Glomerular visceral epithelial cell (primary cell): ENCODE data around the gene IRF2BP1.
A peak's percentile ranks its signal among the peaks of the same experiment; 100 is the strongest.

Experiments used
- DNase-seq: peaks from one replicate; pipeline ENCODE4 v3.0.0-alpha.2; 2016; ENCODE audit errors: extremely low spot score

Gene IRF2BP1, protein sequence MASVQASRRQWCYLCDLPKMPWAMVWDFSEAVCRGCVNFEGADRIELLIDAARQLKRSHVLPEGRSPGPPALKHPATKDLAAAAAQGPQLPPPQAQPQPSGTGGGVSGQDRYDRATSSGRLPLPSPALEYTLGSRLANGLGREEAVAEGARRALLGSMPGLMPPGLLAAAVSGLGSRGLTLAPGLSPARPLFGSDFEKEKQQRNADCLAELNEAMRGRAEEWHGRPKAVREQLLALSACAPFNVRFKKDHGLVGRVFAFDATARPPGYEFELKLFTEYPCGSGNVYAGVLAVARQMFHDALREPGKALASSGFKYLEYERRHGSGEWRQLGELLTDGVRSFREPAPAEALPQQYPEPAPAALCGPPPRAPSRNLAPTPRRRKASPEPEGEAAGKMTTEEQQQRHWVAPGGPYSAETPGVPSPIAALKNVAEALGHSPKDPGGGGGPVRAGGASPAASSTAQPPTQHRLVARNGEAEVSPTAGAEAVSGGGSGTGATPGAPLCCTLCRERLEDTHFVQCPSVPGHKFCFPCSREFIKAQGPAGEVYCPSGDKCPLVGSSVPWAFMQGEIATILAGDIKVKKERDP

DNA sequence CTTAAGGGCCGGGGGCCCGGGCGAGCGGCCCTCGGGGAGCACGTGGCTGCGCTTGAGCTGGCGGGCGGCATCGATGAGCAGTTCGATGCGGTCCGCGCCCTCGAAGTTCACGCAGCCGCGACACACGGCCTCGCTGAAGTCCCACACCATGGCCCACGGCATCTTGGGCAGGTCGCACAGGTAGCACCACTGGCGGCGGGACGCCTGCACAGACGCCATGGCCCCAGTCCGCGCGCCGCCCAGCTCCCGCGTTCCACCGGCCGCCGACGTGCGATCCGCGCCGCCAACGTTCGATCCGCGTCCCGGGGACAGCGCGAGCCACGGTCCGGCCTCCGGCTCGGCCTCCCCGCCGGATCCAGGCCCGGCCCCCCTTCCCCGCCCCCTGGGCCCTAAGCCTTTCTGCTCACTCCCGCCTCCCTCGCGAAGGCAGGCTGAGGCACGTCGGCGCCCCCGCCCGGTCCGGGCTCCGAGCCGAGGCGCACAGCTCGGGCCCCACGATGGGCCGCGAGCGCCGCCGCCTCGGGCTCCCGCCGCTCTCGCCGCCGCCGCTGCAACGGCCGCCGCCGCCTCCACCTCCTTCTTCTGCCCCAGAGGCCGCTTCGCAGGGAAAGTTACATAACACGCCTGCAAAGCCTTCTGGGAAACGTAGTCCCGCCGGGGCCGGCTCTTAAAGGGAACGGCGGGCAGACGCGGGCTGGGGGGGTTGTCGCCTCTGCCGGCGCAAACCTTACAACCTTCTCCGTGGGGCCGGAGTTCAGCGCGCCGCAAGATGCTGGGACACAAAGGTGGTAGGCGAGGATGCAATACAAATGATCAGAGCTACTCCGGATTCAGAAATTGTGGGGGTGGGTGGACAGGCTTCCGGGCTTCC, at the start of gene IRF2BP1:
Gene IRF2BP1, minus strand, starts transcription at position 586 of the 871 bp plus-strand sequence. Its CDS starts 367 bp downstream, at position 219.
- peak; percentile 90 for DNase-seq

DNA sequence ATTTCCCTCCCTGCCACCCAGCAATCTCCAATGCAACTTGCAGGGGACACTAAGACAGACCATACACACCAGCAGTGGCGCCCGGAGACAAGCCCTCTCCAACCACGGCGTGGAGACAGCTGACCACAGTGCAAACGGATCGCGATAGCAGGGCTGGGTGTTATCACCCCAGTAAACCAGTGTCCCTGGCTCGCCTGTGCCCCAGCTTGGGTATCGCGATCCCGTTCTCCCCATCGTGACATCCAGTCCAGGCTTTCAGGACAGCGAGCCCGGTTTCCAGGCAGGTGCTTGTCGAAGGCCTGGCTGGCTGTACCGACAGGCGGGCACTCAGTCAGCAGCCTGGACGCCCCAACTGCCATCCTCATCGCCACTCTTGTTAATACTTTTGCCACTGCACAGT, 49.3 kb upstream of the IRF2BP1 start:
- no peak for DNase-seq

DNA sequence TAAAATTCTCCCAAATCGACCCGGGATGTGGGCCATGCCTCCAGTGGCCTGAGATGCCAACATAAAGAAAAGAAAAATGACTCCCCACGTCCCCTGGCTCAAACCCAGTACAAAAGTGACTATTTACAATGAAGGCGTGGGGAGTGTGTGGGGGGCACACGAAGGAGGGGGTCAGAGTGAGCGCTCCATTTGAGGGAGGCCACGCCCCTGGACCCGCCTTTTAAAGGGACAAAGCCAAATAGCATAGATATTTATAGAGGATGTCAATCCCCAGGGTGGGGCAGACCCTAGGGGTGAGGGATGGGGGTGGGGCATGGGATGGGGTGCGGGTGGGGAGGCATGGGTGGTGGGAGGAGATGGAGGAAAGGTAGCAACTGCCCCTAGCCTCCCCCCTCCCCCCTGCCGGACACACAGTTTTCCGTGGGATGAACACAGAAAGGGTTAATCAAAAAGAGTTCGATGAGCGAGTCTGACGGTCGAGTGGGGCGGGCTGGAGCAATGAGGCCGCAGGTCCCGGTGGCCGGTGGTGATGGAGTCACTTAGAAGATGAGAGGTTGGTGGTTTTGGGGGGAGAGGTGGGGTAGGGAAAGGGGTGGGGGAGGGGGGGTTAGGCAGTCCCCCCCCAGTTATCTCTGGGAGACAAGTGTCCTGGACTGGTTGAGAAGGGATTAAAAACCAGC, 48.8 kb upstream of the IRF2BP1 start:
- no peak for DNase-seq

DNA sequence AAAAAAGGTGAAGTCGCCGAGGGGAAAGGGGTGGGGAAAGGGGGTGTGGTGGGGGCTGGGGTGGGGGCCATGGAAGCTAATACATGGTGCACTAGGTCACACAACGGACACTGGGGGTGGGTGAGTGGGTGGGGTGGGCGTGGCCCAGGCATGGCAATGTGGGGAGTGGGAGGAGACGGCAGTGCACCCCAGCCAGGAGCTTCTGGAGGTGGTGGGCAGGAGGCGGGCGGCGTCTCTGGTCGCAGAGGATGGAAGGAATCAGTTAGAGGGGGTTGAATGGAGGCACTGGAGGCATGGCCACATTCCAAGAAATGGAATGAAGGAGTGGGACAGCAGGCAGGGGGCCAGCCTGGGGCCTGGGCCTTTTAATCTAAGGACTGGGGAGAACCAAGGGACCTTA, 47.8 kb upstream of the IRF2BP1 start:
- no peak for DNase-seq

DNA sequence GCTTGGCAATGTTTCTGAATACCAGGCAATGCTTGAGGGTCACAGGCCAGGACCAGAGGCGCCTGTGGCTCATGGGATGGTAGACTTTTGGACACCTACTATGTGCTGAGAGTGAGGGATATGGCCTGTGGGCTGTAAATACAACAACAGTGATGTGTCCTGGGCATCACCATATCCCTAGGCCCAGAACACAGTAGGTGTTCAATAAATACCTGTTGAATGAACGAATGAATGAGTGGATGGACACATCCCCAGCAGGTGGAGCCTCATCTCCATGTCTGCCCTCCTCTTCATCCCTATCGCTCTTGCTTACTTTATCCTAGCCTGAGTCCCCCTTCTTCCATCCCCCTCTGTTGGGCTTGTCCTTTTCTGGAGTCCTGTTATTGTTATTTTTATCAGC, 45.1 kb upstream of the IRF2BP1 start:
- DNase-seq, result no peak

DNA sequence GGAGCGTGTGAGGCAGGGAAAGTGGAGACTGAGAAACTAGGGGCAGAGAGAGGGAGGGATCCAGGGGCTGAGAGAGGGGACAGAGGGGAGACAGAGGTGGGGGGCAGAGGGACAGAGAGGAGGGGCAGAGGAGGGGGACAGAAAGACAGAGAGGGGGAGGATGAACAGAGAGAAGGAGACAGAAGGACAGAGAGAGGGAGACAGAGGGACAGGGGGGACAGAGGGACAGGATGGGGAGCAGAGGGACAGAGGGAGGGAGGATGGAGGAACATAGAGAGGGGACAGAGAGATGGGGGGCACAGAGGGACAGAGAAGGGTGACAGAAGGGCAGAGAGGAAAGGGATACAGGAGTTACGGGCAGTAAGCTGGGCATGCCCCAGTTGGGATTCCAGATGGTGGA, 43.3 kb upstream of the IRF2BP1 start:
- DNase-seq, result no peak

DNA sequence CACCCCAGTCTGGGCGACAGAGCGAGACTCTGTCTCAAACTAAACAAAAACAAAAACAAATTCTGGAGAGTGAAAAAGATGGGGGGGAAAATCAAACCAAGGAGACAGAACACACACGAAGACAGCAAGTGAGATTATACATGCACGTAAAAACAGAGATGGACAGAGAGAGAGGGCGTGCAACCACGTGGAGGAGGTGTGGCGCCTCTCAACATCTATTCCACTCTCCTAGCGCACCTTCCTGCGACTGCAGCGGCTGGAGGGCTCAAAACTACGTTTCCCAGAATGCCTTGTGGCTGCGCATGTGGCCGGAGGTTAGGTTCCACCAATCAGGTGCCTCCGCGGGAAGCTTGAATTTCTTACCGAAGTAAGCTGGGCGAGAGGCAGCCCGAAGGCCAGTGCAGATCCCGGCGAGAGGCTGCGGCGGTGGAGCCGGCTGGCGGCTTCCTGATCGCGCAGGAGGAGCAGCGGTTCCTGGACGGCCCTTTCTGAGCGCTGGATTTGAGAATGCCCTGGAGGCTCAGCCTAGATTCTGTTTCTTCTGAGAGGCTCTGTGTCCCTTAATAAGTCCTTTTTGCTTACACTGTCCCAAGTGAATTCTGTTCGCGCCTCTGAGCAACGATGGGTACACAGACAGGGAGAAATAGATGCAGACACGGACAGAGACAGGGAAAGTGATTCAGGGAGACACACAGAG, 41.8 kb upstream of the IRF2BP1 start:
- peak; percentile 90 for DNase-seq

DNA sequence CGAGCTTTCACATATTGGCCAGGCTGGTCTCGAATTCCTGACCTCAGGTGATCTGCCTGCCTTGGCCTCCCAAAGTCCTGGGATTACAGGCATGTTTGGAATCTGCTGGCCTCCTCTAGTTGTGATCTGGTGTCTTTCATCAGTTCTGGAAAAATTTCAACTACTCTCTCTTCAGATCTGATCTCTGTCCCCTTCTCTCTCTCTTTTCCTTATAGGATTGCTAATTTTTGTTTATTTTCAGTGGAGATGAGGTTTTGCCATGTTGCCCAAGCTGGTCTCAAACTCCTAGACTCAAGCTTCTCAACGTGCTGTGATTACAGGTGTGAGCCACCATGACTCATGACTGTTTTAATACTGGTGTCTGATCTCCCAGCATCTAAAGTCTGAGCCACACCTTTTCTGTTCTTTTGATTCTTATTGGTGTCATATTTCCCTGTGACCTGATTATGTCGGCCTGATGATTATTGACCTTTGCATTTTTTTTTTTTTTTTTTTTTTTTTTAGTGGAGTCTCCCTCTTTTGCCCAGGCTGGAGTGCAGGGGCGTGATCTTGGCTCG, 39.0 kb upstream of the IRF2BP1 start:
- no peak for DNase-seq

DNA sequence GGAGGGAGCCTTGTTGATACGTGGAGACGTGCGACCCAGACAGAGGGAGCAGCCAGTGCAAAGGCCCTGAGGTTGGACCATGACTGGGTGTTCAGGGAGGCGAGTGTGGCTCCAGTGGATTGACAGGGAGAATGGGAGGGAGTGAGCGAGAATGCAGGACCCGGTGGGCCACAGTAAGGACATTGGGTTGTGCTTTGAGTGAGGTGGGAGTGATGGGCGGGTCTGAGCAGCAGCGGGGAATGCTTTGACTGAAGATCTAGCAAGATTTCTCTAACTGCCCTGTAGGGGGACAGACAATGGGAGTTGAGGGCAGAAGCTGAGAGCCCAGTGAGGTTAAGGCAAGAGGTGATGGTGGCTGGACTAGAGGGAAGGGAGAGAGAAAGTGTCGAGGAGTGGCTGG, 36.3 kb upstream of the IRF2BP1 start:
- peak; percentile 21 for DNase-seq

DNA sequence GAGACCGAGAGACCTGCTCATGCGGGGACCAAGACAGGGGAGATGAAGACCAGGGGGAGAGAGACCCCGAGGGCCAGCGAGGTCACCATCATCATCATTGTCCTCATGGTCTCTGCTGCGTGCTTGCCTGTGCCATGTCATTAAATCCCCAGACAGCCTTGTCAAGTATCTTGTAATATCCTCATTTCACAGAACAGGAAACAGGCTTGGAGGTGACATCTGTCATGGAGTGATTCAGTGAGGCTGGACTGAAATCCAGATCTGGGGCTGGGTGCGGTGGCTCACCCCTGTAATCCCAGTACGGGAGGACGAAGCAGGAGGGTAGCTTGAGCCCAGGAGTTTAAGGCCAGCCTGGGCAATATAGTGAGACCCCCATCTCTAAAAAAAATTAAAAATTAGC, 34.5 kb upstream of the IRF2BP1 start:
- no peak for DNase-seq

DNA sequence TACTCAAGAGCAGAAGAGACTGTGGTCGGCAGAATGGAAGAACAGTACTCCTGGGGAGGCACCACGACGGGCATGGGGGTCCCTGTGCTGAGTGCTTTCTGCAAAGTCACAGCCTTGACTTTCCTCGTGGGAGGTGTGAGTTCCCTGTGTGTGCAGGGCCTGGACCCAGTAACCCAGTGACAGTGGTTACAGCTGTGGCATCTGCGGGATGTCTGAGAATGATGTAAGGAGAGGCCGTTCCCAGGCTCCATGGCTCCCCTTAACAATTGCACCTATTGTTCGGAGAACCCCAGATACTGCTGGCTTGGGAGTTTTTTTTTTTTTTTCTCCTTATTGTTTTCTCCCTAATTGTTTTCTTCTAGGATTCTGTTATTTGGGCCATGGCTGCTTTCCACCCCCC, 33.7 kb upstream of the IRF2BP1 start:
- DNase-seq, result no peak

DNA sequence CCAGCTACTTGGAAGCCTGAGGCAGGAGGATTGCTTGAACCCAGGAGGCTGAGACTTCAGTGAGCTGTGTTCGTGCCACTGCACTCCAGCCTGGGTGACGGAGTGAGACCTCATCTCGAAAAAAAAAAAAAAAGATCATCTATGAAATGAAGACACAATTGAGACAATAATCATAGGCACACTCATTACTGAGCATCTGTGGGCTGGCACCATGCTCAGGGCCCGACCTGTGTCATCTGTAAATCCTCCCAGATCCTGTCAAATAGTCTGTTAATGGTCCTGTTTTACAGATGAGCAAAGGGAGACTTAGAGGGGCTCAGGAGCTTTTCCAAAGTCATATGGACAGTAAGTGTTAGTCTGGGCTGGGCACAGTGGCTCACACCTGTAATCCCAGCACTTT, 32.8 kb upstream of the IRF2BP1 start:
- no peak for DNase-seq

DNA sequence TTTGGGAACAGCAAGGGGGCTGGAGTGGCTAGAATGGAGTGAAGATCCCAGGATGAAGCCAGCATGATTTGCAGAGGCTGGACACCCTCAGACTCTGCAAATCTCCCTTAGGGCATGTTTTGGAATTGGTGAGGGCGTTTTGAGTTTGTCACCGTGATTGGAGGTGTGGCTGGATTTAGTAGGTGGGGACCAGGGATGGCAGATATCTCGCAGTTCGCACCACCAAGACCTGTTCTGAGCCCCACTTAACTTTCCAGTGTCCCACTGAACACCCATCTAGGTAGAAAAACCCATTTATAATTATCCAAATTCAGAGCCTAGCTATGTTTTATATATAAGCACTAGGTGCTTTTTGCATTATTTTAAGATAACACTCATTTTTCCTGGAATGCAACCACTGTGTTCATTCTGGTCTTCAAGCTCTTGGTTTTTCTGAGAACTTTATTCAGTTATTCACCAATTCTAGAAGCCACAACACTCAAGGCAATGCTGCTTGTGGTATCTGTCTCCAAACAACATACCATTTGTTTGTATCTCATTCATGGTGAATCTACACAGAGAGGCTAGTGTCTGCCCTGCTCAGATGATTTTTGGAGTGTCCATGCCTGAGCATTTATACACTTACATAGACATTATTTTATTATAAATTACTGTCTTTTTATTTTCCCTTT, 31.6 kb upstream of the IRF2BP1 start:
- DNase-seq, result no peak

DNA sequence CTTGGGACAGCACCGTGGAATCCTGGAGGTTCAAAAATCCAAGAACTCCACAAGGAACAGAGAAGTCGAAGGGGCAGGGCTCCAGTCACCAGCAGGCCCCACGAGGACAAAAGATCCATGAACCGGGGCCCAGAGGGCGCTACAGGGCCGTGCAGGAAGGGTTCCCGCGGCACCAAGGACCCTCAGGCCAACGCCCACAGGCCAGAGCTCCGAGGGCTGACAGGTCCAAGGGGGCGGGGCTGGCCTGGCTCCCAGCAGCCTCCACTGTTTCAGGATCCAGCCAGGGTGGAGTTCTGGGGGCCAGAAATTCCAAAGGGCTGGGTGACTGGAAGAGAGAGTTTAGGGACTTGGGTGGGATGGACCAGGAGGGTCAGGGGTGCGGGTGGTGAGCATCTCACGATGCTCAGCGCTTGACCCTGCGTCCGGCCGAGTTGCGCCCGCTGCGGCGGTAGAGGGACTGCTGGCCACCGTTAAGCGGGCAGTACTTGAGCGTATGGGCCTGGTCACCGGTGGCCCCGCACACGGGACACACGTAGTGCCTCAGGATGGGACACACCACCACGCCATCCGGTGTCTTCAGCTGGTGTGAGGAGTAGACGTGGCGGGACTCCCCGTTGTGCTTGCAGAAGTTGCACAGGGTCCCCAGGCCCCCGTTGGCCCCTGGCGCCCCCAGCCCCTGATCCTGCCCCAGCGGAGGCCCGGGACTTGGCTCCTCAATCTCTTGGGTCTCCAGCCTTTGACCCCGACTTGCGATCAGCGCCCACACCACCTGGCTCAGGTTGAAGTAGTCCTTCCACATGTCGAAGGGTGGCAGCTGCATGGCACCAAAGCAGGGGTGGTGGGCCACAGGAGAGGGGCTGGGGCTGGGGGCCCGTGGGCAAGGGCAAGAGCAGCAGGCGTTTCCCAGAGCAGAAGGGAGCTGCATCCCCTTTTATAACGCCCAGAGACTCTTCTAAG, 28.2 kb upstream of the IRF2BP1 start, which contains the start of gene NANOS2:
Gene NANOS2, minus strand, starts transcription at position 905 of the 957 bp plus-strand sequence. Its CDS starts 85 bp downstream, at position 820.
- DNase-seq, result no peak

DNA sequence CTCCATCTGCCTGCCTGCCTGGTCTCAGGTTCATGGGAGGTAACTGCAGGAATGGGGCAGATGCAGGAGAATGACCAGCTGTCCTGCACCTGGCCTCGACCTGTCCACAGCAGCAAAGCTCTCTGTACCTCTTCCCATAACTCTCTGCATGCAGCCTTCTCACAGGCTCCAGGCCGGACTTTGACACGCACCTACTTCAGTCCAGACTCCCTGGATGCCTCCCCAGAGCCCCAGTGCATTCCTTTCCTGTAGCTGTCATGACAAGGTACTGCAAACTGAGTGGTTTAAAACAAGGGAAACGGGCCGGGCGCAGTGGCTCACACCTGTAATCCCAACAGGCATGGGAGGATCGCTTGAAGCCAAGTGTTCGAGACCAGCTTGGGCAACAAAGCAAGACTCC, 25.4 kb upstream of the IRF2BP1 start:
- no peak for DNase-seq

DNA sequence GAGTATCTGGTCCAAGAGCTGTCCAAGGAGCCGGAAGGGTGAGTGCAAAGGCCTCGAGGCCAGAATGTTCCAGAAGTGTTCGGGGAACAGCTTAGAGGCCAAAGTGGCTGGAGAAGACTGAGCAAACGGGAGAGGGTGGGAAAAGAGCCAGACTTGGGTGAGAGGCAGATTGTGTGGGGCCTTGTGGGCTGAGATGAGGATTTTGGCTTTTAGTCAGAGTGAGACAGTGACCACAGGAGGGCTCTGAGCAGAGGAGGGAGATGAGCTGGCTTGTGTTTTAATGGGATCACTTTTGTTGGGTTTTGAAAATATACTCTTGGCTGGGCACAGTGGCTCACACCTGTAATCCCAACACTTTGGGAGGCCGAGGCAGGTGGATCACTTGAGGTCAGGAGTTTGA, 23.0 kb upstream of the IRF2BP1 start:
- no peak for DNase-seq

DNA sequence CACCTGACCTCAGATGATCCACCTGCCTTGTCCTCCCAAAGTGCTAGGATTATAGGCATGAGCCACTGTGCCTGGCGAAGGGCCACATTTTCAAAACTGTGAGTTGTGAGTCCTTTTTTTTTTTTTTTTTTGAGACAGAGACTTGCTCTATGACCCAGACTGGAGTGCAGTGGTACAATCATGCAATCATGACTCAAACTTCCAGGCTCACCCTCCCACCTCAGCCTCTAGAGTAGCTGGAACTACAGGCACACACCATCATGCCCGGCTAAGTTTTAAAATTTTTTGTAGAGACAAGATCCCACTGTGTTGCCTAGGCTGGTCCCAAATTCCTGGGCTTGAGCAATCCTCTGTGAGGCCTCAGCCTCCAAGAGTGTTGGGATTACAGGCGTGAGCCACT, 20.3 kb upstream of the IRF2BP1 start:
- DNase-seq, result no peak

DNA sequence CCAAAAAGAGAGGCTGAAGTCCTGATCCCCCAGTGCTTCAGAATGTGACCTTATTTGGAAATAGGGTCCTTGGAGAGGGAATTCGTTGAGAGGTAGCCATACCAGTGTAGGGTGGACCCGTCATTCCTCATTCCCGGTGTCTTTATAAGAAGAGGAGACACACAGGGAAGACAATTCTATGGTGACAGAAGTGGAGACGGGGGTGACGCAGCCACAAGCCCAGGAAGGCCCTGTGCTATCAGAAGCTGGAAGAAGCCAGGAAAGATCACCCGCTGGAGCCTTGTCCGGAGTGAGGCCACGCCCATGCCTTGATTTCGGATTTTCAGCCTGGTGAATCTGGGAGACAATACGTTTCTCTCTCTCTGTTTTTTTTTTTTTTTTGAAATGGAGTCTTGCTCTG, 19.1 kb upstream of the IRF2BP1 start:
- DNase-seq, result no peak
